Vagina (tissue), 2 donors: Measurements from ENCODE around the gene AQP10. TPM values are rescaled to one million over a fixed set of nuclear protein-coding genes. Genes with fewer than 3 reads are reported as not detected.
"Not testable (repeated sequence)": the region's sequence is repeated elsewhere in the genome, so short reads cannot be mapped to it uniquely, and the experiment has no call there.

Experiments used
- DNase-seq, 2 donors: peaks; one replicate each; pipeline ENCODE4 v3.0.0-alpha.2; 2017; ENCODE audit errors: extremely low spot score in 2 of 2
- H3K27ac ChIP-seq: fragments of 200-600 bp; sonication (generic); one replicate; pipeline ENCODE4 v1.5.1; 2019
- H3K27me3 ChIP-seq: fragments of 200-600 bp; sonication (generic); one replicate; pipeline ENCODE4 v1.5.1; 2019
- H3K36me3 ChIP-seq, 2 donors: fragments of 200-600 bp; sonication (generic); one replicate each; pipeline ENCODE4 v1.5.1; 2017 to 2019
- H3K4me1 ChIP-seq: fragments of 200-600 bp; sonication (generic); one replicate; pipeline ENCODE4 v1.5.1; 2019
- H3K4me3 ChIP-seq, 2 donors: fragments of 200-600 bp; sonication (generic); 1 replicate in 1 of 2; 2 replicates in 1 of 2; pipeline ENCODE4 v1.5.1; 2016 to 2019
- H3K9me3 ChIP-seq: fragments of 200-600 bp; sonication (generic); one replicate; pipeline ENCODE4 v1.5.1; 2019
- CTCF ChIP-seq, 3 experiments: fragments of 450-650 bp in 2 of 3; fragments of 200-600 bp in 1 of 3; sonication (generic) in 1 of 3; IDR thresholded peaks; one replicate each; pipeline ENCODE4 v1.5.1; 2017 to 2019; ENCODE audit warnings: antibody characterized with exemption in 3 of 3, mild to moderate bottlenecking in 2 of 3, moderate library complexity in 2 of 3
- POLR2A ChIP-seq, 2 donors: fragments of 450-650 bp; IDR thresholded peaks; one replicate each; pipeline ENCODE4 v1.6.1; 2017; ENCODE audit warnings: antibody characterized with exemption in 2 of 2, mild to moderate bottlenecking in 2 of 2, moderate library complexity in 2 of 2
- POLR2AphosphoS5 ChIP-seq, 2 donors: sonication (generic); formaldehyde crosslinking; IDR thresholded peaks; one replicate each; pipeline ENCODE4 v1.9.0; 2017; ENCODE audit warnings: antibody characterized with exemption in 2 of 2, mild to moderate bottlenecking in 2 of 2, low read depth in 1 of 2; ENCODE audit not compliant: insufficient read depth in 1 of 2
- intact Hi-C: fragments of 100-400 bp; cut with DNase I; formaldehyde crosslinking; loops from one replicate; pipeline ENCODE4 v1.15.1; 2023
- total RNA-seq: library from RNA; depleted of rRNA; stranded (reverse); fragments of >200 nt; gene quantifications from one replicate; pipeline ENCODE4 v1.2.3, GENCODE V29; 2016

The AQP10 gene
- total RNA-seq, 1 donor from 2014 or later, result not detected

- DNase-seq, result no peak
- H3K9me3 ChIP-seq, result no peaks in the 10 kb centered on the region
- intact Hi-C loops, result no loop called here
- no peak overlapping the region for H3K4me3 ChIP-seq
- peak overlapping the region; percentile 81 for H3K27ac ChIP-seq
- peaks cover 5 to 58% of the 10 kb centered on the region in 2 donors for H3K36me3 ChIP-seq
- TF ChIP-seq POLR2A (IDR thresholded peaks at IDR 0.05) (no peak), CTCF (IDR thresholded peaks at IDR 0.05) (no peak), POLR2AphosphoS5 (IDR thresholded peaks at IDR 0.05; ENCODE audit: insufficient read depth in 1 of 2, low read depth in 1 of 2) (no peak)
- H3K27me3 ChIP-seq, result no peaks in the 10 kb centered on the region
- H3K4me1 ChIP-seq, result peaks cover 32% of the 10 kb centered on the region
These were observed 13.5 kb downstream of the AQP10 start for GRCh38 chr1:154334079-154335024.

GRCh38 chr1:154335025-154335714, 14.3 kb downstream of the AQP10 start:
- H3K4me1 ChIP-seq, result peaks cover 23% of the 10 kb centered on the region
- peak overlapping the region; percentile 81 for H3K27ac ChIP-seq
- no peak for DNase-seq
- TF ChIP-seq CTCF (IDR thresholded peaks at IDR 0.05) (peak; percentile 76 to 86 (median 84)), POLR2A (IDR thresholded peaks at IDR 0.05) (no peak), POLR2AphosphoS5 (IDR thresholded peaks at IDR 0.05; ENCODE audit: insufficient read depth in 1 of 2, low read depth in 1 of 2) (peak; percentile 41 to 71)
- H3K36me3 ChIP-seq, result peaks cover 5 to 61% of the 10 kb centered on the region in 2 donors
- no peaks in the 10 kb centered on the region for H3K27me3 ChIP-seq
- no peaks in the 10 kb centered on the region for H3K9me3 ChIP-seq
- intact Hi-C loops, result no loop called here
- H3K4me3 ChIP-seq, result no peak overlapping the region

DNA sequence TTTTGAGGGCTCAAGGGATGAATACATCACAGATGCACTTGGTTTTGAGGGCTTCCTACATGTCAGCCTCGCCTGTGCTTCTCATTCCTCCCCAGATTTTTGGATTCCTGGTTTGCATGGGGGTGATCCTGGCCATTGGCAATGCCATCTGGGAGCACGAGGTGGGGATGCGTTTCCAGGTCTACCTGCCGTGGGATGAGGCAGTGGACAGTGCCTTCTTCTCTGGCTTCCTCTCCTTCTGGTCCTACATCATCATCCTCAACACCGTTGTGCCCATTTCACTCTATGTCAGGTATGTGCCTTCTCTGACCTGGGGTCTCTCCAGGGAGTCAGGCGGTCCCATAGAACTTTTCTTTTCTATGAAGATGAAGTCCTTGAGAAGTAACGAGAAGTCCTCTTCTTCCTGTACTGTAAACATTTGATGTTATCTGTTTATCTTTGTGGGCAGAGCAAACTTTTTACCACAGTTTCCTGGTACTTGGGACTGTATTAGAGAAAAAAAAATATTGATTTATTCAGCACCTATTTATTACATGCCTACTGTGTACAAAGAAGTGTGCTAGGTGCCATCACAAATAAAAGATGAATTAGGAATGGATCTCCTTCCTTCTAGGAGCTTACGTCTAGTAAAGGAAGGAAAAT, 16.5 kb downstream of the AQP10 start:
- Histone ChIP-seq H3K36me3 (peaks cover 5 to 57% of the 10 kb centered on the region in 2 donors), H3K4me3 (no peak overlapping the region), H3K27ac (peak overlapping the region; percentile 6), H3K4me1 (peaks cover 19% of the 10 kb centered on the region), H3K27me3 (no peaks in the 10 kb centered on the region), H3K9me3 (no peaks in the 10 kb centered on the region)
- no peak for DNase-seq
- TF ChIP-seq POLR2A (IDR thresholded peaks at IDR 0.05) (no peak), CTCF (IDR thresholded peaks at IDR 0.05) (no peak), POLR2AphosphoS5 (IDR thresholded peaks at IDR 0.05; ENCODE audit: insufficient read depth in 1 of 2, low read depth in 1 of 2) (no peak)
- intact Hi-C loops, result no loop called here

- no peaks in the 10 kb centered on the region for H3K27me3 ChIP-seq
- intact Hi-C loops, result no loop called here
- TF ChIP-seq CTCF (IDR thresholded peaks at IDR 0.05), result no peak
- no peak for DNase-seq
- H3K4me1 ChIP-seq, result peaks cover 18% of the 10 kb centered on the region
- H3K4me3 ChIP-seq, result no peak overlapping the region
- no peak overlapping the region for H3K27ac ChIP-seq
- peaks cover 5 to 61% of the 10 kb centered on the region in 2 donors for H3K36me3 ChIP-seq
- H3K9me3 ChIP-seq, result no peaks in the 10 kb centered on the region
These were observed 18.0 kb downstream of the AQP10 start for GRCh38 chr1:154338875-154339274.

GRCh38 chr1:154341366-154341765, 20.5 kb downstream of the AQP10 start:
- H3K27ac ChIP-seq, H3K9me3 ChIP-seq, intact Hi-C loops, H3K4me3 ChIP-seq, DNase-seq, H3K27me3 ChIP-seq, H3K4me1 ChIP-seq: not testable (repeated sequence)
- peaks cover 8 to 81% of the 10 kb centered on the region in 2 donors for H3K36me3 ChIP-seq
